Urothelium cell line (cell line): Measurements from ENCODE around the gene ABCF2.
A peak's percentile ranks its signal among the peaks of the same experiment; 100 is the strongest.

Experiments
- DNase-seq: peaks from one replicate; pipeline ENCODE4 v3.0.0; 2011; ENCODE audit warnings: low spot score, mixed read lengths
- FAIRE-seq: peaks from 2 replicates; lab custom pipeline; 2011; peaks lifted over from hg19 to GRCh38; lab: Jason Lieb, UNC

ABCF2 gene

DNA sequence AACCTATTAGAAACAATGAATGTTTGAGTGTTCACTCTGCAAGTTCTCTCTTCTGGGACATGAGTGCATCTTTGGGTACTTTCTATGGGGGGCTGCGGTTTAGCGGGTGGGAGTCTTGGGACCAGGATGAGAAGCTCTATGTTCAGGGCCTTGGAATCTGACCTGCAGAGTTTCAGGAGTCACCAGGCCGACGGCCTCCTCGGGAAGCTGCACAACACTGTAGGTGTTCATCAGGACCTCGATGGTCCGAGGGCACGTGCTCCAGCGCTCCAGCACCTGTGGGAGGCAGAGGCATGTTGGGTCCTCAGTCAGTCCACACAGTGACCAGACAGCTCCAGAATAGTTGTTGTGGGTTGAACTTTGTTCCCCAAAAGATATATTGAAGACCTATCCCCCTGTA is 50.6 kb downstream of the ABCF2 start:
- FAIRE-seq (no peak), DNase-seq (no peak)

DNA sequence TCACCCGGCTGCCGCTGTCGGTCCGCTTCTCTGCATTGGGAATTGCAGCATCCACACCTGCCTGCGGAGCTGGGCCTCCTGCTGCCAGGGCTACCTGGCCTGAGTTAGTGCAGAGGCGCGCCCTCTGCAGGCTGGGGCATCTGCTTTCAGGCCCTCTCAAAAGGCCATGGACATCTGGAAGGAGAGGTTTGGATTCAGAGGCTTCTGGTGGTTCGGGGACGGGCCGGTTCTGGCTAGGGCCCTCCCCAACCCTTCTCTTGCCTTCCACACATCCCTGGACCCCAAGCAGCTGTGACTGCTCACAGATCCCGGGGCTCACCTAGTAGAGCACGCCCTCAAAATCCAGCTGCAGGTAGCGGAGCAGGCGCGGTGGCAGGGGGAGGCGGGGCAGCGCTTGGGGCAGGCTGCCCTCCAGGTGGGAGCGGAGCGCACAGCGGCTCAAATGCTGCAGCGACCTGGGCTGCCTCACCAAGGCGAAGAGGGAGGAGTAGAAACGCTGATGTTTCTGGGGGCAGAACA is 51.2 kb downstream of the ABCF2 start:
- FAIRE-seq (no peak), DNase-seq (no peak)

DNA sequence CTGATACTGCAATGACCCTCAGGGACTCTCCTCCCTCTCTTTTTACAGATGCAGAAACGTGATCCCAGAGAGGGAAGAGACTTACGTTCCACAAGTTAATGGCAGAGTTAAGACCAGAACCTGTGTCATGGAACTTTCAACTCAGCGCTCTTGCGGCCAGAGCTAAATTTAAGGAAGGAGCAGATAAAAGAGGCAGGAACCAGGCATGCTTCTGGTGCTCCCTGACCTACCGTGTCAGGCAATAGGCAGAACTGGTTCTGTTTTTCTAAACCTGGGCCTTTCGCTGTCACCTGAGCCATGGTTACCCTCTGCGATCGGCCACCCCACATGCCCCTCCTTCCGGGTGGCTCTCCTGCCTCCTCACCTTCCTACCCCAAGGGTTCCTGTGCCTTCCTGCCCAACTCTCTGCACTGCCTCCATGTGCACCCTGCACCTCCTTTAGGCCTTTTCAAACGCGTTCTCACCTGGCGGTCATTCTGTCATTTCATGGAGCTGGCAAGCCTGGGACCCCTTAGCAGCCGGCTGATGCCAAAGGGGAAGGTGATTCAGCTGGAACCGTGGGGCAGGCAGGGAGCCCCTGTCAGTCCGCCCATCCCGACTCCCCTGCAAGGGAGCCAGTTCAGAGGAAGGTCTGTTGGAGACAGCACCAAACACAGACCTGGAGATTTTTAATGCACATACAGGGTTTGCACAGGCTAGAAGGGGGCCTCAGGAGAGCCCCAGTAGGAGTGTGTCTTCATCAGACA is 51.8 kb downstream of the ABCF2 start:
- no peak for FAIRE-seq
- no peak for DNase-seq

DNA sequence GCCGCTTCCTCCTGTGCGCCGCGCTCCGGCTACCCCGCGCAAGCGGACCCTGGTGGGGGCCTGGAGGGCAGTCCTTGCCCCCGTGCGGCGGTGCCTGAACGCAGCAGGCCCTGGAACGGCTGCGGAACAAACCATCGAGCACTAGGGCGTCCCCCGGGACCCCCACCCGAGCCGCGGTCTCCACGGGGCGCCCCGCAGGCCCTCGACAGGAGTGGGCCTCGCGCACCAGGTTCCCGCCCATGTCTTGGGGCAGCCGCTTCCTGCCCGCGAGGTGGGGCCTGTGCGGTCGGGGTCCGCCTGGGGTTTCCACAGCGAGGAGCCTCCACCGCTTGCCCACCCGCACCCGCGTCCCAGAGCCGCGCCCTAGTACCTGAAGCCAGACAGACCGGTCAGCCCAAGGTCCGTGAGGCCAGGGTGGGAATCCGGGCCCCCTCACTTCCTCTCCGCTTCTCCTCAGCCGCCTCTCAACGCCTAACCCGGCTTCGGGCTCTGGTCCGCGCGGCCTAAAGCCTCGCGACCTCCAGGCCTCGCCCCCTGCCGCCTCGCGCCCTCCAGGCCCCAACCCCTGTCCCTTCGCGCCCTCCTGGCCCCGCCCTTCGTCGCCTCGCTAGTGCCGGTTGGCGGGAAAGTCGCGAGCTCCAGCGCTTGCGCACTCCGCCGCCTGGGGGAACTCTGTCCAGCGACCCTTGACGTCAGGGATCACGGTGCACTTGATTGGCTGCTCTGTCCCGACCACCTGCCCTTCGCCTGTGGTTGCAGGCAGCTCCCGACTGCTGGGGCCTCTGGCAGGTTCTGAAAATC is 52.6 kb downstream of the ABCF2 start:
- FAIRE-seq (no peak), DNase-seq (no peak)

DNA sequence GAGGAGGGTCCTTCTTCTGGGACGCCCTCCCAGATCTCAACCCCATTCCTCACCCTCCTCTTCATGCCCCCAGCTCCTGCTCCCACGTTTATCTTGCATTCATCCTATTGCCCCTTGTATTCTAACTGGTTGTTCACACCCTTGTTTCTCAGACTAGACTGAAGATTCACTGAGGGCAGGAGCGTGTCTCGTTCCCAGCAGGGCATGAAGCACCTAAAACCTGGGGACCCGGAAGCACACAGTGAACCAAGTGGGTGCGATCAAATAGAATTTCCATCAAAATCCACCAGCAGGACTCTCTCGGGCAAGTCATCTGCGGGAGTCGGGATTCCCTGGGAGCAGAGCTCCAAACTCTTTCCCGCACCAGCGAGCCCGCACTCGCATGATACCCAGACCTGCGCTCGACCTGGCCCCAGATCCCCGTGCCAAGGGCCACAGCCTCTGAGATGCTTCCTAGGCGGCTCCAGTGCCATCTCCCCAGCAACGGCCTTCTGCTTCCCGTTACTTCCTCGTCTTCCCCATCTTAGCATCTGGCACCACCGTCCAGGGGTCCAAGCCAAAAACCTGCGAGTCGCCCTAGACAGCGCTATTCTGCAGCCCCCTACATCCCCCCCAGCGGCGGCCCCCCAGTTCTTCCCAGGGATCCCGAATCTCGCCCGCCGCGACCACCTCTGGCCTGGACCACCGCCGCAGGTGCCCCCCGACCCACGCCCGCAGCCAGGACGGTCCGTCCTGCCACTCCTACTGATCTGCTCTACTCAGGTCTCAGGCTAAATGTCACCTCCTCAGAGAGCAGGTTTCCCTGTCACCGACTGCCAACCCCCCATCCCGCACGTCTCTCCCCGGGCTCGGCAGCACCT is 53.4 kb downstream of the ABCF2 start:
- no peak for DNase-seq
- no peak for FAIRE-seq

DNA sequence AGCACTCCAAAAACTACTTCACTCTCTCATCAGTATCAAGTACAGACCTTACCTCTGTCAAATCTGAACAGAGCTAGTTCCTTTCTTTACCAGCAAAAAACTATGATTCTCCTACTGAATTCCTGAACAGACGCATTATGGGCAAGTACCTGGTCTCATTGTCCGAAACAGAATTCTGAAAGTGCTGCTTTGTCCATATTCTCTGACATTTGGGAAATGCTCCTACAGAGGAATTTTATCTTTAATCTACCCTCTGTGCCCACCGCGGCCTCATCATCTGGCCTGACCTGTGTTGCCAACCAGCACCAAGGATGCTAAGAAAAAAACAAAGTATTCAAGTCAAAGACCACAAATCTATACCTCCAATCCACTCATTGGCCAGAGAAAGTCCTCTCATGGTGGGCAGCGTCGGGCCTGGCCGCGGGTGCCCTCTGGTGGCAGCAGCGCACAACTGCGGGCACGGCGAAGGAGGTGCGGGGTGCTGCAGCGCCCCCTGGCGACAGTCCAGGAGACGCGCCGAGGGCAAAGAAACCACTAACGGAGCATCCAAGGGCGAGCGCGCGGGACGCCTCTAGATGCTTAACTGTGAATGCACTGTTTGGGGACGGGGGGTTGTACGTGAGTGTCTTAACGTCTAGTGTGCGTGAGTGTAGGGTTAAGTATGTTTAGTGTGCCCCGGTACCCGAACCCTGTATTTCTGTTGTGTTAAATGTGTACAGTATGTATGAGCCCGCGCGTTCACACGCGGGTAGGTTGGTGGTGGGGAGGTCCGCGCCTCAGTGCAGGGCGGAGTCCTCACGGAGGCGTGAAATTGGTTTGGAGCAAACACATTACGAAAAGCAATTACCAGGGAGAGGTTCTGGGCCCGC is 54.5 kb downstream of the ABCF2 start:
- FAIRE-seq (no peak), DNase-seq (peak; percentile 58)

DNA sequence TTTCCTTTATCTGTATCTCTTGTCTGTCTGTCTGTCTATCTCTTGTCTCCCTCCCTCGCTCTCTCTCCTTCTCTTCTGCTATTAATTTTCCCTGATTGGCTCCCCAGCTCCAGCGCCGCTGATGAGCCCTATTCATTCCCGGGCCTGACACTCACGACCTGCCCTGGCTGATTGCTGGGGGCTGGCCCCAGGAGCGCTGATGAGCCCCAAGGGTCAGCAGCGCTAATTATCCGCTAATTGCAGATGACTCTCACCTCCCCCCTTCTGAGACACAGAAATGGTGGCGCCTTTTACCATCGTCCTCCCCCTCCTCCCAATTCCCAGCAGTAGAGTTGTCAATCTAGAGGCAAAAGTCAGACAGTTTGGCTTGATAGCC is 58.2 kb downstream of the ABCF2 start:
- DNase-seq, result no peak
- no peak for FAIRE-seq

DNA sequence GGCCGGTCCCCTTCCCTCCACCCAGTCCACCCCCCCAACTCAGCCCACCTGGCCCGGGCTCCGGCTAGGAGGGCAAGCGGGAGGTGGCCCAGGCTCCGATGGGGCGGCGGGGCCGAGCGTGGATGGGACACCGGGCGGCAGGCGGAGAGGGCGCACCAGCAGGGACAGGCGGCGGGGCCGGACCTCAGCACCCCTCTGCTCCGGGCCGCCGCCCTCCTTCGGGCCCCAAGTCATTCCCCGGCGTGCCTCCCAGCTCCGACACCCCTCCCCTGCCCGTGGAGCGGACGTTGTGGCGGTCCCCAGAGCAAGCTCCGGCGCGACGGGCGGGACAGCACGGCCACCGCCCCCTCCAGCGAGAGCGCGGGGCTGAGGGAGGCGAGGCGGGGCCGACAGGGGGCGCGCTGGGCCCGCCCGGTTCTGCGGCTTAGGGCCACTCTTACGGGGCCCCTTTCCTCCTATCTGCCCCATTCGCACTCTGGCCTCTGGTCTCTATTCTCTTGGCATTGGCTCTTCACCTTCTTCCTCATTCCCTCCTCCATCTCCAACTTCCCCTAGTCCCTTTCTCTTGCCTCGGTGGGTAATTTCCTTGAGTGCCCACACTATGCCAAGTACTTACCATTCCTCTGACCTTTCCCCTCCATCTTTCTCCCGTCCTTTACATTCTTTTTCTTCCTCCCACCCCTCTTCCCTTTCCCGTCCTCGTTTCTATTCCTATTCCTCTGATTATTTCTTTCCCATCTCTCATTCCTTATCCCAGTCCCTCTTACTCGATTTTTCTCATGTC is 58.8 kb downstream of the ABCF2 start:
- FAIRE-seq (no peak), DNase-seq (peak; percentile 46)

DNA sequence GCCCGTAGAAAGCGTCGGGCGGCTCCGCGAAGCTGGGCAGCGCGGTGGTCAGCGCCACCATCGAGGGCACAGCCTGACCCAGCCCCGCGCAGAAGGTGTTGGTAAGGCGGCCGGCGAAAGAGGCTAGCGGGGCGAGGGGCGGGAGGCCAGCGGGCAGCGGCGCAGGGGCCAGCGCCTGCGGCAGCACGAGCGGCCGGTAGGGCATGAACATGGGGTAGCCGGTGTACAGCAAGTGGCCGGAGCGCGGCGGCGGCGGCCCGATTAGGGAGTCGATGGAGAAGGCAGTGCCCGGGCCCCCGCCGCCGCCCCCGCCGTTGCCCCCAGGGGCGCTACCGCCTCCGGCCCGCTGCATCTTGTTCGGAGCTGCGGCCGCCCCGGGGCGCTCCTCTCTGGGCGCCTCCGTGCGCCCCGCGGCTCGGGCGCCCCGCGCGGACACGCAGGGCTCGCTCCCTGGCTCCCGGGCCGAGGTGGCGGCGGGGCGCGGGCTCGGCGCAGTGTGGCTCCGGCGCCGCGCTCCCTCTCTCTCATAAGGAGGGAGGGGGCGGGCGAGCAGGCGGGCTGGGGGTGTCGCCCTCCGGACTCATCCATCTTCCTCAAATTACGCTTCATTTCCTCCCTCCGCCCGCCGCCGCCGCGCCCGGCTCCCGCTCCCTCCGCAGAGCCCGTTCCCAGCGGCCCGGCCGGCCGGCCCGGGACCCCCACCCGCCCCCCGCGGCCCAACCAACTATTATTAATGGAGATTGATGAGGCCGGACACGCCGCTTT is 59.6 kb downstream of the ABCF2 start, which contains the start of gene GBX1:
Gene GBX1, minus strand, starts transcription at position 498 of the 765 bp plus-strand sequence. Its CDS starts 146 bp downstream, at position 352.
- FAIRE-seq, result no peak
- DNase-seq, result peak; percentile 16

DNA sequence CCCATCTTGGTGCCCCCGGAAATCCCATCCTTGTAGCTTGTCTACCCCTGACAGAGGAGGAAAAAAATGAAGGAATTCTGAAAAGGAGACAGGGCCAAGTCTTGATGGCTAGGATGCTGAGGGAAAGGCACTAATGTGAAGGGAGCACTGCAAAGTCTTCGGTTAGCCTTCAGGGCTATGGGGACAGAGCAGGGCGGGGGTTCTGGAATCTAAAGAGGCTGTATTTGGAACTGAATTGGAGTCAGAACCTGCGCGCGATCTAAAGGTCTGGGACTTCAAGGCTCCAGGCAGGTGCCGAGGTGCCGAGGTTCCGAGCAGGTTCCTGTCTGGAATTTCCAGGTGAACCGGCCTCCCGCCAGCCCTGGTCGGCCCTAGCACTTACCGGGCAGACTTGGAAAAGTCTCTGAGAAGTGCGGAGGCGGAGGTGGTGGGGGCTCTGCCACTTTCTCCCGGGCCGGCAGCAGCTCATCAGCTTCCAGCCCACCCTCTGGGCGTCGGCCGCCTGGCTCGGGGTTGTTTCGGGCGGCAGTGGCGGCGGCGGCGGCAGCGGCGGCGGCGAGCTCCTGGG is 60.3 kb downstream of the ABCF2 start:
- FAIRE-seq, result no peak
- DNase-seq, result no peak
